SK-N-SH treated with all-trans-retinoic acid at 6 μM for 48 hours (cell line): Measurements from ENCODE around the gene AGAP3.

Source experiments
- ATAC-seq: fragments of 200-7000 bp; cut with Tn5 transposase; 3 replicates; pipeline ENCODE4 v1.9.1; 2020; ENCODE audit warnings: mild to moderate bottlenecking, moderate library complexity
- ARNTL ChIP-seq: fragments of 450-650 bp; formaldehyde crosslinking; IDR thresholded peaks from 2 replicates; pipeline ENCODE4 v1.5.0; 2020; ENCODE audit warnings: low read depth, mild to moderate bottlenecking, moderate library complexity, borderline replicate concordance
- BACH2 ChIP-seq: fragments of 250-450 bp; sonication (Bioruptor Pico); IDR thresholded peaks from 2 replicates; pipeline ENCODE4 v1.9.0; 2021; ENCODE audit warnings: mild to moderate bottlenecking, borderline replicate concordance
- CREB5 ChIP-seq: fragments of 250-450 bp; sonication (Bioruptor Pico); IDR thresholded peaks from 2 replicates; pipeline ENCODE4 v1.5.1; 2020; ENCODE audit warnings: low read depth, mild to moderate bottlenecking, moderate library complexity
- ESRRG ChIP-seq: fragments of 250-450 bp; sonication (Bioruptor Pico); IDR thresholded peaks from 2 replicates; pipeline ENCODE4 v1.6.1; 2021; ENCODE audit warnings: mild to moderate bottlenecking
- ISL1 ChIP-seq: fragments of 250-450 bp; sonication (Bioruptor Pico); IDR thresholded peaks from 2 replicates; pipeline ENCODE4 v2.1.2; 2022; ENCODE audit warnings: mild to moderate bottlenecking, moderate library complexity
- OSR1 ChIP-seq: fragments of 250-450 bp; sonication (Bioruptor Pico); IDR thresholded peaks from 2 replicates; pipeline ENCODE4 v1.8.0; 2022; ENCODE audit warnings: moderate library complexity, mild to moderate bottlenecking, inconsistent platforms
- PATZ1 ChIP-seq: fragments of 250-450 bp; sonication (Bioruptor Pico); IDR thresholded peaks from 2 replicates; pipeline ENCODE4 v1.8.0; 2020; ENCODE audit warnings: mild to moderate bottlenecking, moderate library complexity, borderline replicate concordance
- POU6F1 ChIP-seq: fragments of 250-450 bp; sonication (Bioruptor Pico); IDR thresholded peaks from 2 replicates; pipeline ENCODE4 v1.8.0; 2021; ENCODE audit warnings: low read depth, mild to moderate bottlenecking, moderate library complexity, borderline replicate concordance
- PPARA ChIP-seq: fragments of 250-450 bp; sonication (Bioruptor Pico); IDR thresholded peaks from 2 replicates; pipeline ENCODE4 v1.5.0; 2020; ENCODE audit warnings: mild to moderate bottlenecking, borderline replicate concordance
- SNAI2 ChIP-seq: fragments of 250-450 bp; sonication (Bioruptor Pico); IDR thresholded peaks from 2 replicates; pipeline ENCODE4 v1.5.0; 2020; ENCODE audit warnings: mild to moderate bottlenecking, moderate library complexity
- TCF4 ChIP-seq: fragments of 250-450 bp; sonication (Bioruptor Pico); IDR thresholded peaks from 2 replicates; pipeline ENCODE4 v1.8.0; 2021; ENCODE audit warnings: mild to moderate bottlenecking, moderate library complexity, borderline replicate concordance
- TOX ChIP-seq: fragments of 250-450 bp; sonication (Bioruptor Pico); IDR thresholded peaks from 2 replicates; pipeline ENCODE4 v1.8.0; 2021; ENCODE audit warnings: mild to moderate bottlenecking, moderate library complexity, borderline replicate concordance
- TSHZ2 ChIP-seq: fragments of 250-450 bp; sonication (Bioruptor Pico); IDR thresholded peaks from 2 replicates; pipeline ENCODE4 v1.5.0; 2020; ENCODE audit warnings: mild to moderate bottlenecking, moderate library complexity
- ZC3H10 ChIP-seq: fragments of 250-450 bp; sonication (Bioruptor Pico); IDR thresholded peaks from 2 replicates; pipeline ENCODE4 v1.5.1; 2021; ENCODE audit warnings: mild to moderate bottlenecking, moderate library complexity
- ZFP3 ChIP-seq: fragments of 250-450 bp; sonication (Bioruptor Pico); IDR thresholded peaks from 2 replicates; pipeline ENCODE4 v1.5.0; 2020; ENCODE audit warnings: mild to moderate bottlenecking, moderate library complexity
- ZFP30 ChIP-seq: fragments of 450-650 bp; formaldehyde crosslinking; IDR thresholded peaks from 2 replicates; pipeline ENCODE4 v1.5.0; 2022; ENCODE audit warnings: mild to moderate bottlenecking, moderate library complexity
- ZNF565 ChIP-seq: fragments of 450-650 bp; formaldehyde crosslinking; conservative IDR thresholded peaks from 2 replicates; pipeline ENCODE4 v1.5.0; 2020; ENCODE audit warnings: low read depth, mild to moderate bottlenecking, moderate library complexity
- ZNF70 ChIP-seq: fragments of 450-650 bp; formaldehyde crosslinking; IDR thresholded peaks from 2 replicates; pipeline ENCODE4 v1.5.0; 2020; ENCODE audit warnings: mild to moderate bottlenecking, moderate library complexity

AGAP3 gene

GRCh38 chr7:151064454-151064853 is 21.8 kb upstream of the AGAP3 start:
- TF ChIP-seq BACH2 (CRISPR knock-in tag) (no peak), PPARA (CRISPR knock-in tag) (no peak), SNAI2 (CRISPR knock-in tag) (no peak), OSR1 (CRISPR knock-in tag) (no peak)
- ATAC-seq, result no peak

GRCh38 chr7:151064993-151065392 is 21.3 kb upstream of the AGAP3 start:
- ATAC-seq, result no peak
- no peak for TF ChIP-seq ESRRG
- no peak for TF ChIP-seq TCF4
- TF ChIP-seq ZNF70 (CRISPR knock-in tag), result no peak

- ATAC-seq, result no peak
- TF ChIP-seq ZFP30 (CRISPR knock-in tag), result no peak
- TF ChIP-seq ZNF565 (CRISPR knock-in tag), result no peak
- no peak for TF ChIP-seq TOX (CRISPR knock-in tag)
- no peak for TF ChIP-seq ZC3H10
- TF ChIP-seq ZFP3, result no peak
- no peak for TF ChIP-seq POU6F1
- TF ChIP-seq, all 23 proteins: peak for 0
These were observed 20.8 kb upstream of the AGAP3 start for GRCh38 chr7:151065516-151065915.

GRCh38 chr7:151066273-151066974 is 19.9 kb upstream of the AGAP3 start:
- no peak for ATAC-seq
- TF ChIP-seq PPARA (CRISPR knock-in tag) (no peak), PATZ1 (CRISPR knock-in tag) (no peak), ZC3H10 (no peak), BACH2 (CRISPR knock-in tag) (no peak), TSHZ2 (CRISPR knock-in tag) (no peak), ISL1 (no peak), ZFP30 (CRISPR knock-in tag) (no peak), ARNTL (no peak), ZFP3 (no peak), CREB5 (CRISPR knock-in tag) (no peak), POU6F1 (no peak), TOX (CRISPR knock-in tag) (no peak)
